Mucosa of descending colon (tissue), 3 donors: Measurements from ENCODE around the gene RAPGEF3. TPM values are rescaled to one million over a fixed set of nuclear protein-coding genes. Genes with fewer than 3 reads are reported as not detected.
A peak's percentile ranks its signal among the peaks of the same experiment; 100 is the strongest.

Experiments used
- ATAC-seq: fragments of 200-7000 bp; cut with Tn5 transposase; one replicate; pipeline ENCODE4 v1.9.1; 2020; ENCODE audit warnings: mild to moderate bottlenecking, moderate library complexity
- DNase-seq, 3 donors: peaks; one replicate each; pipeline ENCODE4 v3.0.0-alpha.2; 2020
- H3K36me3 ChIP-seq: fragments of 200-600 bp; one replicate; pipeline ENCODE4 v1.8.0; 2021; ENCODE audit warnings: low read depth, mild to moderate bottlenecking
- H3K4me1 ChIP-seq: fragments of 200-600 bp; one replicate; pipeline ENCODE4 v1.8.0; 2021; ENCODE audit warnings: low read depth, mild to moderate bottlenecking
- H3K4me3 ChIP-seq: fragments of 200-600 bp; one replicate; pipeline ENCODE4 v1.8.0; 2021; ENCODE audit warnings: mild to moderate bottlenecking
- H3K9me3 ChIP-seq: fragments of 200-600 bp; one replicate; pipeline ENCODE4 v1.8.0; 2021; ENCODE audit warnings: mild to moderate bottlenecking
- CTCF ChIP-seq: fragments of 200-600 bp; IDR thresholded peaks from one replicate; pipeline ENCODE4 v1.8.0; 2022; ENCODE audit warnings: antibody characterized with exemption, mild to moderate bottlenecking
- intact Hi-C, 2 donors: fragments of 100-400 bp; cut with DNase I in 1 of 2; cut with micrococcal nuclease in 1 of 2; formaldehyde crosslinking; loops; one replicate each; pipeline versions ENCODE4 v1.11.0 to v1.11.1; 2022; cut with DNase I, micrococcal nuclease
- total RNA-seq, 3 donors: library from RNA; stranded (reverse); fragmentation: NEBNext Ultra II Directional in 2 of 3; extraction: Animal tissue kit (Norgen Biotek cat#: 25700) in 2 of 3; gene quantifications; one replicate each; pipeline versions ENCODE4 v1.2.1 to v1.2.4, GENCODE V29; 2021 to 2023
- donor health status: DM: no; HTN: no; CAD: no; lungs with moderate emphysema.
- donor health status: DM: no; HTN: no; CAD: no.
- donor health status: DM: no; HTN: yes; CAD: no.

Gene RAPGEF3
- total RNA-seq, 3 donors from 2014 or later = 9.5 to 15.6 (median 11.4) TPM

- Histone ChIP-seq H3K4me1 (peaks cover 47% of the 10 kb centered on the region), H3K36me3 (no peaks in the 10 kb centered on the region), H3K9me3 (no peaks in the 10 kb centered on the region), H3K4me3 (no peak overlapping the region)
- peak; percentile 79 to 83 (median 82) for DNase-seq
- no peak for TF ChIP-seq CTCF
- intact Hi-C loops = no loop called here
- ATAC-seq = peak; percentile 53
These were observed 2.8 kb downstream of the RAPGEF3 start for GRCh38 chr12:47755655-47756562.

- intact Hi-C loops = no loop called here
- Histone ChIP-seq H3K9me3 (no peaks in the 10 kb centered on the region), H3K4me3 (no peak overlapping the region), H3K4me1 (peaks cover 47% of the 10 kb centered on the region), H3K36me3 (no peaks in the 10 kb centered on the region)
- peak; percentile 90 to 91 (median 90) for DNase-seq
- TF ChIP-seq CTCF = no peak
- ATAC-seq = peak; percentile 71
These were observed 3.8 kb downstream of the RAPGEF3 start for GRCh38 chr12:47754881-47755280.

GRCh38 chr12:47754126-47754525 lies 4.6 kb downstream of the RAPGEF3 start:
- Histone ChIP-seq H3K4me1 (peaks cover 44% of the 10 kb centered on the region), H3K36me3 (no peaks in the 10 kb centered on the region), H3K9me3 (no peaks in the 10 kb centered on the region), H3K4me3 (no peak overlapping the region)
- DNase-seq (peak in 1 of 3 donors; percentile 27), ATAC-seq (no peak)
- TF ChIP-seq CTCF = no peak
- intact Hi-C loops = no loop called here

GRCh38 chr12:47753021-47754001 lies 5.4 kb downstream of the RAPGEF3 start:
- intact Hi-C loops = no loop called here
- Histone ChIP-seq H3K4me1 (peaks cover 40% of the 10 kb centered on the region), H3K4me3 (no peak overlapping the region), H3K36me3 (no peaks in the 10 kb centered on the region), H3K9me3 (no peaks in the 10 kb centered on the region)
- ATAC-seq = peak; percentile 77
- no peak for TF ChIP-seq CTCF
- peak; percentile 75 to 87 (median 82) for DNase-seq

- no peak for ATAC-seq
- Histone ChIP-seq H3K9me3 (no peaks in the 10 kb centered on the region), H3K36me3 (no peaks in the 10 kb centered on the region), H3K4me3 (no peak overlapping the region), H3K4me1 (peaks cover 35% of the 10 kb centered on the region)
- intact Hi-C loops = no loop called here
- no peak for DNase-seq
- TF ChIP-seq CTCF = no peak
These were observed 6.1 kb downstream of the RAPGEF3 start for GRCh38 chr12:47752552-47752951.
